Activated CD8-positive, alpha-beta T cell treated with anti-CD3 and anti-CD28 coated beads for 36 hours (primary cell): ENCODE data around the gene TF. TPM values are rescaled to one million over a fixed set of nuclear protein-coding genes. Genes with fewer than 3 reads are reported as not detected.

Source experiments
- ATAC-seq: fragments of 200-7000 bp; cut with Tn5 transposase; one replicate; pipeline ENCODE4 v1.10.0; 2021; ENCODE audit warnings: mild to moderate bottlenecking, moderate library complexity
- CTCF ChIA-PET: fragments of 350-600 bp; sonication (Branson Sonifier 250); formaldehyde crosslinking; loops from one replicate; lab custom pipeline; 2021; ENCODE audit warnings: antibody characterized with exemption; lab: Charles Lee
- POLR2A ChIA-PET: fragments of 350-600 bp; sonication (Branson Sonifier 250); formaldehyde crosslinking; loops from one replicate; lab custom pipeline; 2021; ENCODE audit warnings: antibody characterized with exemption; lab: Charles Lee
- DNase-seq: peaks from one replicate; pipeline ENCODE4 v3.0.0-alpha.2; 2020
- H3K27ac Mint-ChIP-seq: one replicate; pipeline ENCODE4 v1.8.0; 2021; ENCODE audit warnings: mild to moderate bottlenecking, mixed read lengths
- H3K27me3 Mint-ChIP-seq: one replicate; pipeline ENCODE4 v1.8.0; 2021; ENCODE audit warnings: mixed read lengths
- H3K36me3 Mint-ChIP-seq: one replicate; pipeline ENCODE4 v1.8.0; 2021; ENCODE audit warnings: low read depth, mixed read lengths
- H3K4me1 Mint-ChIP-seq: one replicate; pipeline ENCODE4 v1.8.0; 2021; ENCODE audit warnings: low read depth, mixed read lengths
- H3K4me3 Mint-ChIP-seq: one replicate; pipeline ENCODE4 v1.8.0; 2021; ENCODE audit warnings: mild to moderate bottlenecking, moderate library complexity, mixed read lengths
- H3K9me3 Mint-ChIP-seq: one replicate; pipeline ENCODE4 v1.8.0; 2021; ENCODE audit warnings: mixed read lengths
- CTCF ChIP-seq: fragments of 200-600 bp; IDR thresholded peaks from one replicate; pipeline ENCODE4 v1.8.0; 2022; ENCODE audit warnings: antibody characterized with exemption, mild to moderate bottlenecking
- intact Hi-C: fragments of 100-400 bp; cut with micrococcal nuclease; formaldehyde crosslinking; loops from one replicate; pipeline ENCODE4 v1.10.0; 2022
- total RNA-seq, 2 experiments: library from RNA; stranded (reverse); gene quantifications; one replicate each; pipeline ENCODE4 v1.2.3, GENCODE V29; 2021

Gene TF
- total RNA-seq, 2 experiments from 2014 or later: 0.02 to 0.34 TPM

GRCh38 chr3:133756716-133757694 is 10.8 kb downstream of the TF start:
- POLR2A ChIA-PET: no interaction called here
- CTCF ChIA-PET: no interaction called here
- no peaks in the 10 kb centered on the region for H3K9me3 Mint-ChIP-seq
- no peak for ATAC-seq
- H3K27ac Mint-ChIP-seq: no peak overlapping the region
- H3K27me3 Mint-ChIP-seq: peaks cover 6% of the 10 kb centered on the region
- no peaks in the 10 kb centered on the region for H3K4me1 Mint-ChIP-seq
- no peak overlapping the region for H3K4me3 Mint-ChIP-seq
- no peak for DNase-seq
- no peaks in the 10 kb centered on the region for H3K36me3 Mint-ChIP-seq
- intact Hi-C loops: no loop called here
- no peak for TF ChIP-seq CTCF

GRCh38 chr3:133757701-133758567 is 11.7 kb downstream of the TF start:
- no peak for ATAC-seq
- POLR2A ChIA-PET: no interaction called here

GRCh38 chr3:133758568-133758928 is 12.4 kb downstream of the TF start:
- ChIA-PET CTCF (no interaction called here), POLR2A (no interaction called here)
- DNase-seq (no peak), ATAC-seq (no peak)
- intact Hi-C loops: no loop called here
- no peak for TF ChIP-seq CTCF
- peaks cover 6% of the 10 kb centered on the region for H3K27me3 Mint-ChIP-seq
- no peaks in the 10 kb centered on the region for H3K9me3 Mint-ChIP-seq
- no peaks in the 10 kb centered on the region for H3K4me1 Mint-ChIP-seq
- H3K36me3 Mint-ChIP-seq: no peaks in the 10 kb centered on the region
- no peak overlapping the region for H3K4me3 Mint-ChIP-seq
- no peak overlapping the region for H3K27ac Mint-ChIP-seq

More at GRCh38 chr3:133757701-133758567, 11.7 kb downstream of the TF start:
- H3K36me3 Mint-ChIP-seq: no peaks in the 10 kb centered on the region
- no peak overlapping the region for H3K27ac Mint-ChIP-seq
- CTCF ChIA-PET: no interaction called here
- H3K27me3 Mint-ChIP-seq: peaks cover 6% of the 10 kb centered on the region
- H3K4me3 Mint-ChIP-seq: no peak overlapping the region
- H3K9me3 Mint-ChIP-seq: no peaks in the 10 kb centered on the region
- no peak for DNase-seq
- TF ChIP-seq CTCF: no peak
- no peaks in the 10 kb centered on the region for H3K4me1 Mint-ChIP-seq
- intact Hi-C loops: no loop called here

GRCh38 chr3:133758964-133759739 is 13.0 kb downstream of the TF start:
- DNase-seq (no peak), ATAC-seq (no peak)
- CTCF ChIA-PET: no interaction called here
- no peak overlapping the region for H3K4me3 Mint-ChIP-seq
- H3K4me1 Mint-ChIP-seq: no peaks in the 10 kb centered on the region
- TF ChIP-seq CTCF: no peak
- POLR2A ChIA-PET: no interaction called here
- no peak overlapping the region for H3K27ac Mint-ChIP-seq
- H3K9me3 Mint-ChIP-seq: no peaks in the 10 kb centered on the region
- peaks cover 6% of the 10 kb centered on the region for H3K27me3 Mint-ChIP-seq
- H3K36me3 Mint-ChIP-seq: no peaks in the 10 kb centered on the region
- intact Hi-C loops: no loop called here
